GM12865 (cell line): Measurements from ENCODE around the gene SPEN.

Experiments used
- DNase-seq: peaks from one replicate; pipeline ENCODE4 v3.0.0; 2010; ENCODE audit warnings: low read depth
- H3K4me3 ChIP-seq: 2 replicates; pipeline ENCODE4 v1.5.1; 2011; ENCODE audit warnings: mild to moderate bottlenecking, low read depth, low read length, control low read depth
- TF ChIP-seq, protein P1 (sequence below): IDR thresholded peaks from 2 replicates; pipeline ENCODE4 v1.5.1; 2011; ENCODE audit warnings: low read length, control low read depth, low read depth, inconsistent platforms; ENCODE audit not compliant: insufficient read depth; ENCODE audit errors: missing control alignments

The SPEN gene

GRCh38 chr1:15953791-15954241, 106.3 kb downstream of the SPEN start:
- DNase-seq: no peak
- no peak overlapping the region for H3K4me3 ChIP-seq
- TF ChIP-seq, protein P1, sequence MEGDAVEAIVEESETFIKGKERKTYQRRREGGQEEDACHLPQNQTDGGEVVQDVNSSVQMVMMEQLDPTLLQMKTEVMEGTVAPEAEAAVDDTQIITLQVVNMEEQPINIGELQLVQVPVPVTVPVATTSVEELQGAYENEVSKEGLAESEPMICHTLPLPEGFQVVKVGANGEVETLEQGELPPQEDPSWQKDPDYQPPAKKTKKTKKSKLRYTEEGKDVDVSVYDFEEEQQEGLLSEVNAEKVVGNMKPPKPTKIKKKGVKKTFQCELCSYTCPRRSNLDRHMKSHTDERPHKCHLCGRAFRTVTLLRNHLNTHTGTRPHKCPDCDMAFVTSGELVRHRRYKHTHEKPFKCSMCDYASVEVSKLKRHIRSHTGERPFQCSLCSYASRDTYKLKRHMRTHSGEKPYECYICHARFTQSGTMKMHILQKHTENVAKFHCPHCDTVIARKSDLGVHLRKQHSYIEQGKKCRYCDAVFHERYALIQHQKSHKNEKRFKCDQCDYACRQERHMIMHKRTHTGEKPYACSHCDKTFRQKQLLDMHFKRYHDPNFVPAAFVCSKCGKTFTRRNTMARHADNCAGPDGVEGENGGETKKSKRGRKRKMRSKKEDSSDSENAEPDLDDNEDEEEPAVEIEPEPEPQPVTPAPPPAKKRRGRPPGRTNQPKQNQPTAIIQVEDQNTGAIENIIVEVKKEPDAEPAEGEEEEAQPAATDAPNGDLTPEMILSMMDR: no peak

DNA sequence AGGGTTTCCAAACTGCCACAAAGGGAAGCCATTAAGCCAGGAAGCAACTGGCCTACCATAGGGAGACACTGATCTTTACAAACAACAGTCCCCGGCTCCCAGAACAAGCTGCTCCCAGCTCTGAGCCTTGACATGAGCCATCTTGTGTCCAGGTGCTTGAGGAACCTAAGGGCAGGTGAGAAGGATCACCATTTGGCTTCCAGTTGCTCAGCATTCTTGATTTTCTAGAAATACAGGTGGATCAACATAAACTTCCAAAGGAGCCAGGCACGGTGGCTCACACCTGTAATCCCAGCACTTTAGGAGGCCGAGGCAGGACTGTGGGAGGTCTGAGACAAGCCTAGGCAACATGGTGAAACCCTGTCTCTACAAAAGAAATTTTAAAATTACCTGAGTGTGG, 106.8 kb downstream of the SPEN start:
- TF ChIP-seq, protein P1: no peak
- no peak overlapping the region for H3K4me3 ChIP-seq

DNA sequence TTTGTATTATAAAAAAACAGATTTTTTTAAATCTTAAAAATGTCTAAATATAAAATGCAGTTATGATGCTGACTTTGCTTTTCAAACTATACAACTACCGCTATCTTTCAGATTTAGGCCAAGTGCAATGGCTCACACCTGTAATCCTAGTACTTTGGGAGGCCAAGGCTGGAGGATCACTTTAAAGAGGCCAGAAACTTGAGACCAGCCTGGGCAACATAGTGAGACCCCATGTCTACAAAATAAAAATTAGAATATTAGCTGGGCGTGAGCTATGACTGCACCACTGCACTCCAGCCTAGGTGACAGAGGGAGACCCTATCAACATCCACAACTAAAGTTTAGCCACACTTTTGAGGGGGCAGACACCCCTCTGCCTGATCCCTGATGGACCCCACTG, 108.0 kb downstream of the SPEN start:
- TF ChIP-seq, protein P1: no peak
- H3K4me3 ChIP-seq: no peak overlapping the region
- no peak for DNase-seq

More for the DNA sequence above, 106.8 kb downstream of the SPEN start:
- no peak for DNase-seq

- TF ChIP-seq, protein P1: no peak
- DNase-seq: no peak
- H3K4me3 ChIP-seq: no peak overlapping the region
Observed at GRCh38 chr1:15956150-15956549, 108.6 kb downstream of the SPEN start.

DNA sequence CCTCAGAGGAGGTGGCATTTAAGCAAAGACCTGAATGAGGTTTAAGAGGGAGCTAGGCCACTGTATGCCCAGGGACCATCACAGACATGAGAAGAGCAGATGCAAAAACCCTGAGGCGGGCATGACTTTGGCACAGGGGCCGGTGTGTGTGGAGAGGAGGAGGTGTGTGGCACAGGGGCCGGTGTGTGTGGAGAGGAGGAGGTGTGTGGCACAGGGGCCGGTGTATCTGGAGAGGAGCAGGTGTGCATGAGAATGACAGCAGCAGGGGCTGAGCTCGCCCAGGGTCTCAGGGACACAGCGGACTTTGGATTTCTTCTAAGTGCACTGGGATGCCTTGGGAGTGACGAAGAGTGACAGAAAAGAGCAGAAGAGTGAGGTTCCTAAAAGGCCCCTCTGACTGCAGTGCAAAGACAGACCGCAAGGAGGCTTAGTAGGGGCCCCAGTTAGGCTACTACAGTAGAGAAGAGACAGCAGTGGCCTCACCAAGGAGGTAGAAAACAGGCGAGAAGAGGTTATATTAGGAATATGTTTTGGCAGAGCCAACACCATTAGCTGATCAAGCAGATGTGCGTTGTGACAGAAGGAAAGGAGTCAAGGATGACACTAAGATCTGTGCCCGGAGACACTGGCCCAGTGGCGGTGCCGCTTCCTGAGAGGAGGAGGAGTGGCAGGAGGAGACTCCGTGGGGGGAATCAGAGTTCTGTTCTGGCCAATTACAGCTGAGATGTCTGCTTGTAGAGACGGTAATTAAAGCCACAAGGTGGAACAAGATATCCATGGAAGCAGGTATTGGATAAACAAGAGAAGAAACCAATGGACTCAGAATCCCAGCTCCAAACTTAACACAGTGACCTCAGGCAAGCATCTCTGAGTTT, 110.0 kb downstream of the SPEN start:
- no peak overlapping the region for H3K4me3 ChIP-seq
- TF ChIP-seq, protein P1: peak; percentile 7
- DNase-seq: no peak

DNA sequence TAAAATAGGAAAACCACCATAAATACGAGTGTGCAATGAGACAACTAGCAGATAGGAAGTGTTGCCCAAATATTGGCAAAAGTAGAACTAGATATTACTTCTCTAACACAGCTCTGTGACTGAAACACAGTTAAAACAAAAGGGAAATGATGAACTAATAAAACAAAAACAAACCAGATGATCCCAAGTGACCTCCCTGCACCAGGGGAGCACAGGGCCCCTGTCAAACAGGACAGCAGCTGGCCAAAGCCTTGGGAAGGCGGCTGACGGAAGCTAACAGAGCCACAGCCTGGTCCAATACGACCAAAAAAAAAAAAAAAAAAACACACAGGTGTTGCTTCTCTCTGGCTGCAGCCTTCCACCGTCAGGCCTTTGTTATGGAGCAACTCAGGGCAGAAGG, 110.6 kb downstream of the SPEN start:
- H3K4me3 ChIP-seq: no peak overlapping the region
- TF ChIP-seq, protein P1: no peak
- no peak for DNase-seq
